CD14-positive monocyte (primary cell): ENCODE results near the gene ELF1. TPM values are rescaled to one million over a fixed set of nuclear protein-coding genes. Genes with fewer than 3 reads are reported as not detected.

Experiments
- DNase-seq, 3 donors: peaks; one replicate each; pipeline ENCODE4 v3.0.0-alpha.2; 2011 to 2022
- H2AFZ ChIP-seq: 2 replicates; pipeline ENCODE4 v1.6.0; 2012; ENCODE audit warnings: mild to moderate bottlenecking, low read depth, low read length, inconsistent platforms; ENCODE audit not compliant: insufficient read depth, poor library complexity, severe bottlenecking
- H3K27ac ChIP-seq, 2 donors: 1 replicate in 1 of 2; 2 replicates in 1 of 2; pipeline ENCODE4 v1.5.1; 2012 to 2013; ENCODE audit warnings: low read length in 2 of 2, control low read depth in 1 of 2, inconsistent platforms in 1 of 2, low read depth in 1 of 2, mild to moderate bottlenecking in 1 of 2
- H3K27me3 ChIP-seq, 2 donors: one replicate each; pipeline versions ENCODE4 v1.6.0 to v1.6.1; 2011 to 2013; ENCODE audit warnings: low read length in 2 of 2; ENCODE audit not compliant: control insufficient read depth in 2 of 2, insufficient read depth in 2 of 2
- H3K36me3 ChIP-seq, 2 donors: replicated peaks in 1 of 2; 1 replicate in 1 of 2; 2 replicates in 1 of 2; pipeline versions ENCODE4 v1.5.1 to v1.6.1; 2012 to 2013; ENCODE audit warnings: low read length in 2 of 2, control low read depth in 1 of 2, inconsistent platforms in 1 of 2, mild to moderate bottlenecking in 1 of 2; ENCODE audit not compliant: insufficient read depth in 2 of 2, control insufficient read depth in 1 of 2
- H3K4me1 ChIP-seq, 2 donors: 1 replicate in 1 of 2; 2 replicates in 1 of 2; pipeline versions ENCODE4 v1.5.1 to v1.6.1; 2012 to 2013; ENCODE audit warnings: low read length in 2 of 2, control low read depth in 1 of 2, inconsistent platforms in 1 of 2, mild to moderate bottlenecking in 1 of 2, moderate library complexity in 1 of 2; ENCODE audit not compliant: insufficient read depth in 2 of 2, control insufficient read depth in 1 of 2
- H3K4me2 ChIP-seq: replicated peaks from 2 replicates; pipeline ENCODE3; 2012; ENCODE audit warnings: low read length, moderate library complexity, mild to moderate bottlenecking; ENCODE audit not compliant: poor library complexity, severe bottlenecking; ENCODE audit errors: extremely low read depth
- H3K4me3 ChIP-seq, 3 experiments: fragments of 200-600 bp in 1 of 3; sonication (generic) in 1 of 3; replicated peaks in 1 of 3; 1 replicate in 2 of 3; 2 replicates in 1 of 3; pipeline ENCODE4 v1.5.1; 2011 to 2013; ENCODE audit warnings: low read length in 3 of 3, mild to moderate bottlenecking in 3 of 3, control low read depth in 2 of 3, low read depth in 2 of 3, inconsistent platforms in 1 of 3, moderate library complexity in 1 of 3
- H3K79me2 ChIP-seq: 2 replicates; pipeline ENCODE4 v1.6.0; 2012; ENCODE audit warnings: mild to moderate bottlenecking, control low read depth, inconsistent platforms, low read length, moderate library complexity; ENCODE audit not compliant: insufficient read depth
- H3K9ac ChIP-seq: 2 replicates; pipeline ENCODE4 v1.6.0; 2017; ENCODE audit warnings: low read length, mild to moderate bottlenecking; ENCODE audit not compliant: insufficient read depth, poor library complexity, severe bottlenecking
- H3K9me3 ChIP-seq, 2 donors: replicated peaks in 1 of 2; 1 replicate in 1 of 2; 2 replicates in 1 of 2; pipeline versions ENCODE4 v1.5.1 to v1.6.1; 2012 to 2013; ENCODE audit warnings: low read length in 2 of 2, control low read depth in 1 of 2; ENCODE audit not compliant: control insufficient read depth in 1 of 2, insufficient read depth in 1 of 2
- H4K20me1 ChIP-seq: 2 replicates; pipeline ENCODE4 v1.6.0; 2012; ENCODE audit warnings: mild to moderate bottlenecking, low read length, control low read depth, moderate library complexity; ENCODE audit not compliant: insufficient read depth
- H3K27ac Mint-ChIP-seq, 7 donors: one replicate each; pipeline ENCODE4 v1.8.0; 2020; ENCODE audit warnings: mild to moderate bottlenecking in 7 of 7, mixed read lengths in 7 of 7, moderate library complexity in 6 of 7, inconsistent platforms in 2 of 7
- H3K27me3 Mint-ChIP-seq, 3 donors: one replicate each; pipeline ENCODE4 v1.8.0; 2021 to 2022; ENCODE audit warnings: low read depth in 3 of 3, mild to moderate bottlenecking in 3 of 3, mixed read lengths in 3 of 3, moderate library complexity in 3 of 3, inconsistent platforms in 1 of 3
- H3K36me3 Mint-ChIP-seq, 2 donors: one replicate each; pipeline ENCODE4 v1.8.0; 2020; ENCODE audit warnings: mixed read lengths in 2 of 2, inconsistent platforms in 1 of 2, mild to moderate bottlenecking in 1 of 2
- H3K4me1 Mint-ChIP-seq: one replicate; pipeline ENCODE4 v1.8.0; 2020; ENCODE audit warnings: mild to moderate bottlenecking, mixed read lengths
- H3K4me3 Mint-ChIP-seq, 2 donors: one replicate each; pipeline ENCODE4 v1.8.0; 2020; ENCODE audit warnings: mild to moderate bottlenecking in 2 of 2, mixed read lengths in 2 of 2, moderate library complexity in 1 of 2
- H3K9me3 Mint-ChIP-seq, 7 donors: one replicate each; pipeline ENCODE4 v1.8.0; 2020 to 2022; ENCODE audit warnings: mixed read lengths in 7 of 7, mild to moderate bottlenecking in 6 of 7, moderate library complexity in 6 of 7, inconsistent platforms in 2 of 7
- WGBS: methylation state at CpG from one replicate; pipeline ENCODE4 v1.1.5; 2013; ENCODE audit warnings: missing lambda C conversion rate; ENCODE audit not compliant: insufficient coverage; 5-methylcytosine and 5-hydroxymethylcytosine counted together
- intact Hi-C, 2 donors: fragments of 100-400 bp; cut with micrococcal nuclease; formaldehyde crosslinking; loops; one replicate each; pipeline versions ENCODE4 v1.15.0 to v1.15.1; 2023
- polyA plus RNA-seq, 3 donors: library from polyadenylated mRNA; depleted of rRNA in 1 of 3; unstranded in 2 of 3; stranded (reverse) in 1 of 3; fragments of 300-500 nt in 2 of 3; fragments of >200 nt in 1 of 3; fragmentation: Illumina TruSeq in 2 of 3; gene quantifications; 1 replicate in 2 of 3; 2 replicates in 1 of 3; pipeline ENCODE4 v1.2.3, GENCODE V29; 2012 to 2021
- TF ChIP-seq, protein P1 (sequence below): fragments of 200-600 bp; IDR thresholded peaks from one replicate; pipeline ENCODE4 v1.8.0; 2022; ENCODE audit warnings: antibody characterized with exemption, mild to moderate bottlenecking

ELF1 gene
- polyA plus RNA-seq, 3 donors = 63.1 to 83.3 (median 83.3) TPM

DNA sequence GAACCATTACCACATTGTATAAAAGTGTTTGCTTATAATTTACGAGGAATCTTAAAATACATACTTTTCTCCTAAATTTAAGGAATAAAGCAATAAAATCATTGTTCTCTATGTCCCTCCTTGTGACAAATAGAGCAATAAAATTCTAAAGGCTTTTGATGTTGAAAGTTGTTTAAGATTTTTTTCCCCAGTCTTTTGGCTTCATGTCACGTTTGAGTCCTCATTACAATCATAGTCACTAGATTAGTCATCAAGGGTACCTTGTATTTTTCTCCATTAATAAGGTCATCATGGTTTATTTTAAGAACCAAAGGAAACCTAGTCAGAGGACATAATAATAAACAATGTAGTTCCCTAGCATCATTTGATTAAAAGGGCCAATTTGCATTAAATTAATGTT lies 45.4 kb upstream of the ELF1 start:
- peaks cover 43 to 50% of the 10 kb centered on the region in 2 donors for H3K36me3 Mint-ChIP-seq
- Histone ChIP-seq H3K9ac (no peak overlapping the region), H3K79me2 (peaks cover 53% of the 10 kb centered on the region), H3K27ac (no peak overlapping the region), H3K4me2 (no peak overlapping the region), H2AFZ (no peak overlapping the region), H3K36me3 (peaks cover 48 to 56% of the 10 kb centered on the region in 2 donors), H3K4me1 (peaks cover 9 to 18% of the 10 kb centered on the region in 2 donors), H3K9me3 (no peaks in the 10 kb centered on the region), H3K4me3 (no peak overlapping the region), H4K20me1 (peaks cover 11% of the 10 kb centered on the region), H3K27me3 (no peaks in the 10 kb centered on the region)
- no CpG with 5 or more reads among the region's 2 CpGs for WGBS
- DNase-seq = no peak
- peaks cover 0 to 2% (median 0%) of the 10 kb centered on the region in 7 donors for H3K9me3 Mint-ChIP-seq
- peaks cover 0 to 5% (median 3%) of the 10 kb centered on the region in 3 donors for H3K27me3 Mint-ChIP-seq
- intact Hi-C loops = loop anchor here (5.0 to 10.0 kb wide), 4 partner anchors 68 to 280 kb away; partner anchors contain the start of genes KBTBD6 (in 1 of the 2) and SLC25A15 (in 1 of the 2)
- TF ChIP-seq, protein P1, sequence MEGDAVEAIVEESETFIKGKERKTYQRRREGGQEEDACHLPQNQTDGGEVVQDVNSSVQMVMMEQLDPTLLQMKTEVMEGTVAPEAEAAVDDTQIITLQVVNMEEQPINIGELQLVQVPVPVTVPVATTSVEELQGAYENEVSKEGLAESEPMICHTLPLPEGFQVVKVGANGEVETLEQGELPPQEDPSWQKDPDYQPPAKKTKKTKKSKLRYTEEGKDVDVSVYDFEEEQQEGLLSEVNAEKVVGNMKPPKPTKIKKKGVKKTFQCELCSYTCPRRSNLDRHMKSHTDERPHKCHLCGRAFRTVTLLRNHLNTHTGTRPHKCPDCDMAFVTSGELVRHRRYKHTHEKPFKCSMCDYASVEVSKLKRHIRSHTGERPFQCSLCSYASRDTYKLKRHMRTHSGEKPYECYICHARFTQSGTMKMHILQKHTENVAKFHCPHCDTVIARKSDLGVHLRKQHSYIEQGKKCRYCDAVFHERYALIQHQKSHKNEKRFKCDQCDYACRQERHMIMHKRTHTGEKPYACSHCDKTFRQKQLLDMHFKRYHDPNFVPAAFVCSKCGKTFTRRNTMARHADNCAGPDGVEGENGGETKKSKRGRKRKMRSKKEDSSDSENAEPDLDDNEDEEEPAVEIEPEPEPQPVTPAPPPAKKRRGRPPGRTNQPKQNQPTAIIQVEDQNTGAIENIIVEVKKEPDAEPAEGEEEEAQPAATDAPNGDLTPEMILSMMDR = no peak
- H3K4me3 Mint-ChIP-seq = no peak overlapping the region
- peaks cover 15% of the 10 kb centered on the region for H3K4me1 Mint-ChIP-seq
- no peak overlapping the region for H3K27ac Mint-ChIP-seq

DNA sequence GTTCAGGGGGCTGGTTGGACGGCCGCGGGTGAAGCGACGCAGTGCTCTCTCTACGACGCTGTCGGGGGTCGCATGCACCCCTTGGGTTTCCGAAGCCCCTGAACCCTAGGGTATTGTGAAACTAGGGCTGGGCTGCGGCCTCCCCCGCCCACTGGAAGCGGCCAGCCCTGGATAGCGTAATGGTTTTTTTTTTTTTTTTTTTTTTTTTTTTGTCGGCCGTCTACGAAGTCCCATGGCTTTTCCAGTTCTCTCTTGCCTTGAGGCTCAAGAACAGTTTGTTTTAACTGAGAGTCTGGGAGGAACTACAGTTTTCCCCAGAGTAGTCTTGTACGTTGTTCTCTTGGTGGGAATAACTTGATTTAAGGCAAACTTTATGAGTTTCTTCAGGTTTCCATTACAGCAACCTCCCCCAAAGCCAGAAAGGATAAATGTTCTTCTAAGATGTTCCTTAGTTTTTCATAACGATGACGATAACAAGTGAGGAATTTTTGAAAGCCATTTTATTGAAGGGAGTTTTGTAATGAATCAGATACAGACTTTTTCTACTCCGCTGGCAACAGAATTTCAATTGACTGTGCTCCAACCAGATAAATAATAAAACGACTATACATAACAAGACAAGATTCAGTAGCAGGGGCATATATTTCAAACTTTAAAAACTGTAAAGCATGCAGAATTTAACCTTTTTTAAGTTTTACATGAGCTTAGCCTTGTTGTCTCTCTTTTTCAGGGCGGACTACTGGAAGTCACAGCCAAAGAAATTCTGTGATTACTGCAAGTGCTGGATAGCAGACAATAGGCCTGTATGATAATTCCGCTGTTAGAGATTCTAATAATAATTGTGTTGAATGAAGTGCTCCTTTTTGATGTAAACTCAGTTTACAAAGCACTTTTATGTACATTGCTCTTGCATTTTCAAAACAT lies 43.1 kb upstream of the ELF1 start:
- peaks cover 76% of the 10 kb centered on the region for H3K79me2 ChIP-seq
- Mint-ChIP-seq H3K27ac (peak overlapping the region; percentile 98 to 100 (median 100)), H3K4me3 (peak overlapping the region; percentile 98 to 100), H3K36me3 (peaks cover 33 to 42% of the 10 kb centered on the region in 2 donors), H3K4me1 (peaks cover 30% of the 10 kb centered on the region), H3K27me3 (peaks cover 0 to 3% (median 3%) of the 10 kb centered on the region in 3 donors), H3K9me3 (peaks cover 0 to 2% (median 0%) of the 10 kb centered on the region in 7 donors)
- intact Hi-C loops = loop anchor here (2.0 to 10.0 kb wide), 5 partner anchors 43 to 277 kb away; partner anchors contain the start of genes ELF1 (in 1 of the 2), KBTBD6 (in 1 of the 2) and SLC25A15 (in 1 of the 2)
- H3K9ac ChIP-seq = peak overlapping the region; percentile 95
- DNase-seq = peak in 2 of 3 donors; percentile 68 to 76
- H3K36me3 ChIP-seq = peaks cover 27 to 34% of the 10 kb centered on the region in 2 donors
- H2AFZ ChIP-seq = peak overlapping the region; percentile 89
- peaks cover 33% of the 10 kb centered on the region for H4K20me1 ChIP-seq
- WGBS = 5% methylated on average over 11 of the region's 24 CpGs
- H3K9me3 ChIP-seq = no peaks in the 10 kb centered on the region
- H3K4me1 ChIP-seq = peaks cover 23 to 40% of the 10 kb centered on the region in 2 donors
- peak overlapping the region; percentile 96 for H3K27ac ChIP-seq
- peak overlapping the region; percentile 87 for H3K4me2 ChIP-seq
- TF ChIP-seq, protein P1 = no peak
- H3K4me3 ChIP-seq = peak overlapping the region; percentile 57 to 99 (median 82)
- no peaks in the 10 kb centered on the region for H3K27me3 ChIP-seq
